ENCODE data around the gene NKD1.
"Not testable (repeated sequence)": the region's sequence is repeated elsewhere in the genome, so short reads cannot be mapped to it uniquely, and the experiment has no call there.

Gene NKD1

DNA sequence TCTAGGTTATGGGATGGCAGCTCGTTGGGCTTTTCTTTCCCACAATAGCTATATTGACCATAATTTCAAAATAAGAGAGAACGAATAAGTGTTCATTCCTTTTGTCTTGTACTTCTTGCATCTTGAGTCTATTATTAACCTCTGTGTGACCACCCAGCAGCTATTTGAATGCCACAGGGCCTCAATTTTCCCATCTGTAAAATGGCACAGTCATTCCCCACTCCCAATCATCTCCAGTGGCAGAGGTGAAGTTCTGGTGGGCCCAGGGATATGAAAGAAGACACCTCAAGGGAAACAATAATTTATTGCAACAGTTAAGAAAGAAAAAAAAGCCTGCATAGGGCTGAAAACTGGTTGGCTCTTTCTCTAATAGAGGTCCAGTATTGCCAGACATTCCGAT, 28.6 kb upstream of the NKD1 start:
- no peak for DNase-seq (ENCODE audit: low read depth in 2 of 3, low spot score in 2 of 3)

DNA sequence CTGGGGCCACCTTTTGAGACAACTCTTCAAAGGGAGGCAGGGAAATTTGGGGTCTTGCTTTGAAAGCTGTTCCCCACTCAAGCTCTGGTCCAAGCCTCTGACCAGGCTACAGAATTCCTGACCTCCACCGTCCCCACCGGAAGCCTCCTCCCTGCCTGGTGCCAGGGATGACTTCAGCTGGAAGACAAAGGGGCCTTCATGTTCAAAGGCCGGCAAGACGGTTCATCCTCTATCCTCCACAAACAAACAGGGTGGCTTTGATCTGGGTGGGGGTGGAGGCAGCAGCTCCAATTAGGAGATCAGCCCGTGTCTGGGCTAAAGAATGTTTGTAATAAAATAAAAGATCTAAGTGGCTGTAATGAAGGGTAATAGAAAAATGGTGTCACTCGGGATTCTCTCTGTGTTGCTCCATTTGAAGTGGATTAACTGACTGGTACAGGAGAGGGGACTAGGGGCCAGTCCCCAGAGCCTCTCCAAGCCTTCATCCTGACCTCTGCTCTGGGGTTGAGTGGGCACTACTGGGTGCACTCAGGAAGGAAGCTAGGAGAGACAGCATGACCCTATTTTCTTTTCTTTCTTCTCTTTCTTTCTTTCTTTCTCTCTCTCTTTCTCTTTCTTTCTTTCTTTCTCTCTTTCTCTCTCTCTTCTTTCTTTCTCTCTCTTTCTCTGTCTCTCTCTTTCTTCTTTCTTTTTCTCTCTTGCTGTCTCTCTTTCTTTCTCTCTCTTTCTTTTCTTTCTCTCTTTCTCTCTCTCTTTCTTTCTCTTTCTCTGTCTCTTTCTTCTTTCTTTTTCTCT, 27.5 kb upstream of the NKD1 start:
- no peak for DNase-seq (ENCODE audit: low read depth in 2 of 3, low spot score in 2 of 3)

DNA sequence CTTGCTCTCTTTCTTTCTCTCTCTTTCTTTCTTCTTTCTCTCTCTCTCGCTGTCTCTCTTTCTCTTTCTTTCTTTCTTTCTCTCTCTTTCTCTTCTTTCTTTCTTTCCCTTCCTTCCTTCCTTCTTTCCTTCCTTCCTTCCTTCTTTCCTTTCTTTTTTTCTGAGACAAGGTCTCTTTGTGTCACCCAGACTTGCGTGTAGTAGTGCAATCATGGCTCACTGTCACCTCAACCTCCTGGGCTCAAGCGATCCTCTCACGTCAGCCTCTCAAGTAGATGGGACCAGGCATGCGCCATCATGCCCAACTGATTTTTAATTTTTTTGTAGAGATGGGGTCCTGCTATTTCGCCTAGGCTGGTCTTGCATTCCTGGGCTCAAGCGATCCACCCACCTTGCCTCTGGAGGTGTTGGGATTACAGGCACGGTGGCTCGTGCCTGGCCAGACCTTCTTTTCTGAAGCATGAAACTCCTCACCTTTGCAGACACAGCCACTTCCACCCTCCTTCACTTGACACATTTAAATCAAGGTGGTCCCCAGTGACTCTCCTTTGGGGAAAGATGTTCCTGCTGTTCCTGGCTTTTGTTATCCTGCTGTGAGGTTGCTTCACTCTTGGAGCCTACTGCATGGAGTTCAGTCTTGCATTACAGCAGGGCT, 26.8 kb upstream of the NKD1 start:
- DNase-seq (ENCODE audit: low read depth in 2 of 3, low spot score in 2 of 3): no peak

DNA sequence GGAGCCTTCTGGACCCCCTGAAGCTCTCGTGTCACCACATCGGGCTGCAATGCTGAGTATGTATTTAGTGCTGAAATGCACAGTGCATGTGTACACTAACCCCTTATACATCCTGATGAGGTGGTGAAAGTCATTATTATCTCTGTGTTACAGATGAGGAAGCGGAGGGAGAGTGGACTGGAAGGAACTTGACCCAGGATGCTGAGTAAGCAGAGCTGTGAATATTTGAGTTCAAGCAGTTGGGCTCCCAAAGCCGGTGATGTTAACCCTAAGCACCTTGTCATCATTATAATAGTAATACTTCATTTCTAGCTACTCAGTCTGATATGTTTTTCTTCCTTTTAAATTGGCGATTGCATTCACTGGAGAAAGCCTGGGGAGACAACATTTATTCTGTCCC, 25.9 kb upstream of the NKD1 start:
- no peak for DNase-seq (ENCODE audit: low read depth in 2 of 3, low spot score in 2 of 3)

DNA sequence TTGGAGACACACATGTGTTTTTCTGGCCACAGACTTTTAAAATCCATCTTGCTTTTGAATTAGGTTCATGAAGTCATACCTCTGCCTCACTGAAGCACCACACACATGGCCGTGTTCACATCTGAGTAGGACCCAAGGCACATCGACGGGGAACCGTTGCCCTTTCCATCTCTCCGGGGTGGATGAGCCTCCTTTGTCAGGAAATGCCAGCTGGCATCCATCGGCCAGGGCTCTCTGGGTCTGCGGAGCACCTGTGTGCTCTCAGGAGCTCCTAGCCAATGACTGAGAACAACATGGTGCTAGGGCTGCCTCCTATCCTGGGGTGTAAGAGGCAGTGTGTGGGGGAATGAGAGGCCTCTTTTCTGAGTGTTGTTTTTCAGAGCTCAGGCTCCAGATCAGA, 24.5 kb upstream of the NKD1 start:
- no peak for DNase-seq (ENCODE audit: low read depth in 2 of 3, low spot score in 2 of 3)

DNA sequence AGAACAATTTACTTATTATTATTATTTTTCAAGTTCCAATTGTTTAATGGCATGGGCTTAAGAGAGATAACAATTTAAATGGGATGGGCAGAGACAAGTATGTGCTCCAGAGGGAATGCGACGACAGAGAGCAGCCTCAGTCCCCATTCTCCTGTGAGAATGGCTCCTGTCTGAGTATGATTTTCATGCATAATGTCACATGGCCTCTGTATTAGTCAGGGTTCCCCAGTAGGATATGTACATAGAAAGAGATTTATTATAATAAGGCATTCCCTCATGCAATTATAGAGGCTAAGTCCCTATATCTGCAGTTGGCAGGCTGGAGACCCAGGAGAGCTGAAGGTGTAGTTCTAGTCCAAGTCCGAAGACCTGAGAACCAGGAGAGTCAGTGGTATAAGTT, 22.9 kb upstream of the NKD1 start:
- no peak for DNase-seq (ENCODE audit: low read depth in 2 of 3, low spot score in 2 of 3)

DNA sequence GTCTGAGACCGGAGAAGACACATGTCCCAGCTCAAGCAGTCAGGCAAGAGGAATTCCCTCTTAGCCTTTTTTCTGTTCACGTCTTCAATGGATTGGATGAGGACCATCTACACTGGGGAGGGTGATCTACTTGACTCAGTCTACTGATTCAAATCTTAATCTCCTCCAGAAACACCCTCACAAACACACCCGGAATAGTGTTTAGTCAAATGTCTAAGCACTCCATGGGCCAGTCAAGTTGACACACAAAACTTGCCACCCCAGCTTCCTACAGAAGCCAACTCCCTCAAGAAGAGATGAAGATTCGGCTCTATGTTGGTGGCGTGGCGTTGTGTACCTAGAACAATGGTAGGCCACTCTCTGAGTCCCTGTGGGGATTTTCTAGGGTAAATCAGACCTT, 22.5 kb upstream of the NKD1 start:
- DNase-seq (ENCODE audit: low read depth in 2 of 3, low spot score in 2 of 3): no peak

DNA sequence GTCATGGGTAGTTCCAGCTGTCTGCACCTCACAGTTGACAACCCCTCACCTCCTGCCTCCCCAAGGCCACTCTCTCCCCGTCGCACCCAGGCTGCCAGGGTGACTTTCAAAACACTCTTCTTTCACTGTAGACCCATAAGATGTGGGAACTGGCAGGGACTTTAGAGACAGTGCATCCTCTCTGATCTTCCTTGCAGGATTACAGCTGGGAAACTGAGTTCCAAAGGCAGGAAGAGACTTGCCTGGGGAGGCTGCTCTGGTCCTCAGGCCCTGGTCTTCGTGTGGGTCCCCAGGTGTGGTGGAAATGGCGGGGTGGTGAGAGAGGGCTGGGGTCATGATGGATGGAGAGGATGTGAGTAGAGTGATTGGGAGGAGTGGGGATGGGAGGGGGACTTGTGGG, 21.9 kb upstream of the NKD1 start:
- DNase-seq (ENCODE audit: low read depth in 2 of 3, low spot score in 2 of 3): no peak

DNA sequence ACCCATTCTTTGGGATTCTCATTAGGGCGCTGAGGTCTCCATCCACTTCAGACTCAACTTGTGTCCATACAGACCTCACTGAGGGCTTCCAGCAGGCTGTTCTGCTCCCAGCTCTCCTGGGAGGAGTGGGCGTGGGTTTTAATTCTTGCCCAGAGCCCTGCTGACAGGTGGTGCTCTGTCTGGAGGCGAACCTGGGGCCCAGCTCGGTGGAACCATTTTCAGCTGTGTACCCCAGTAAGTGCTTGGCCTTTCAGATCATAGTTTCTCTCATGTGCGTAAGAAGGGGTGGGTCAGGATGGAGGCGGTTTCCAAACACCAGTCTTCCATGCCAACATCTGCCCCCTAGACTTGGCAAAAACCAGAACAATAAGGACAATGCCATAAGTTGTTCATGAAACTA, 21.4 kb upstream of the NKD1 start:
- DNase-seq (ENCODE audit: low read depth in 2 of 3, low spot score in 2 of 3): no peak

DNA sequence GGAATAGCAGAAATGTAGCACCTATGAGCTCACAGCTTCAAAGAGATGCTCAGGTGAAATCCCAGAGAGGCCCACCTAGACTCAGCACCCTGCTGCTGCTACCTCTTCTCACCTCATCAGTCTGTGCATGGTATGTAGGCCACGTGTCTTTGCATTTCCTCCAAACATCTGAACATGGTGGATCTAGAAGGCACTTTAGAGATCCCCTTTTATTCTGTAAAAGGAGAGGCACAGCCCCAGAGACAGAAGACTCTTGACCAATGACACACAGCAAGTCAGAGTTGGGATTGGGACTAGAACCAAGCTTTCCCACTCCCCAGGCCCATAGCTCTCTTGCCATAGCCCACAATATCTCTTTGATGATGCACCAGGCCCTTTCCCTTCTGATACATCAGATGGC, 19.4 kb upstream of the NKD1 start:
- no peak for DNase-seq (ENCODE audit: low read depth in 2 of 3, low spot score in 2 of 3)

DNA sequence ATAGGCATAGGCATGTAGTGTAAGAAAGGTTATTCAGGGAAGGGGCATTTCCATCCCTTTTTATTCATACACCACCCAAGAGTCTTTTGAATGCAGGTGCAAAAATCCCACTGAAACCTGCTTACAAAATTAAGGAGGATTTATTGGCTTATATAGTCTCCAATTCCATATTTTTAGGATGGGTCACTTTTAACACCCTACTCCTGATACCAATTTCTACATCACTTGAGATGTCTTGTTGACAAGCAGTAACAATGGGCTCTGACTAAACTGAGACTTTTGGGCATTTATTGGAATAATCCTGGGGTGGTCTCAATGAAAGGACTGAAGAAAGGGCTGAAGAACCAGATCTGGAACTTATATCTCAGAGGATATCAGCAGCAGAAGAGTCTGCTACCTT, 18.9 kb upstream of the NKD1 start:
- DNase-seq (ENCODE audit: low read depth in 2 of 3, low spot score in 2 of 3): no peak

DNA sequence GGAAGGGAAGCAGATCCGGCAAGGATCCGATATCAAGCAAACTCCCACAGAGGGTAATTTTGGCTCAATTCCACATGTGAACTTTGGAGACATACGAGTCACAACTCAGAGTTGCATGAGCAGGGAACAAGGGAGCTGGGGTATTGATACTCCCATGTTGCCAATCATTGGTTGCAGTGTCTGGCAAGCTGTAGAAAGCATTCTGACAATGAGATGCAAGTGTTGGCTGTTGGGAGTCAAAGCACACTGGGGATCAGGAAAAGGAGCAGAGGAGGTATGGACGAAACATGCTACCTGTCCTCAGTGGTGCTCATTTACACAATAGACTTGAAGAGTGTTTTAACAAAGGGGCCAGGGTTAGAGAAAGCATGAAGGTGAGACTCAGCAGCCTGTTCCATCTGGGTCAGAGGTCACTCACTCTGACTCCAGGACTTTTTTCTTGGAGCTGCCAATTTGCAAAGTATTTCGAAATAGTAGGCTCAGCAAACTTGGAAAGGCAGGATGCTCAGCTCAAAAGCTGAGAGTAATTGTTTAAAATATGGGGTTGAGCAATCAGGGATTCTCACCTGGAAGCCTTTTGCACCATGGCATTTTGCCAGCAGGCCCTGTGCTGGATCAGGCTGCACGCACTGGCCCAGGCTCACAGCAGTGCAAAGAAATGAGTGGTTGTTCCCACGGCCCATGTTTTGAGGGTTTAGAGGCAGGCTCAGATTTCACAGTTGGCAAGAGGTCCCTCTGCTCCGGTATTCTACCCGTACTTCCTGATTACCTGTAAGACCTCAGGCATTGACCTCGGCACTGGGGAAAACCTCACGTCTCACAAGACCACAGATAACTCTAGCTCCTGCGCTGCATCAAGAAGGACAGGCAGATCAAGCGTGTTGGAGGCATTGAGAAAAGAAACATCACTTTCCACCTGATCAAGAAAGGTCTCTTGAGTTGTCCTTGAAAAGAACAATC, 17.6 kb upstream of the NKD1 start:
- no peak for DNase-seq (ENCODE audit: low read depth in 2 of 3, low spot score in 2 of 3)

DNA sequence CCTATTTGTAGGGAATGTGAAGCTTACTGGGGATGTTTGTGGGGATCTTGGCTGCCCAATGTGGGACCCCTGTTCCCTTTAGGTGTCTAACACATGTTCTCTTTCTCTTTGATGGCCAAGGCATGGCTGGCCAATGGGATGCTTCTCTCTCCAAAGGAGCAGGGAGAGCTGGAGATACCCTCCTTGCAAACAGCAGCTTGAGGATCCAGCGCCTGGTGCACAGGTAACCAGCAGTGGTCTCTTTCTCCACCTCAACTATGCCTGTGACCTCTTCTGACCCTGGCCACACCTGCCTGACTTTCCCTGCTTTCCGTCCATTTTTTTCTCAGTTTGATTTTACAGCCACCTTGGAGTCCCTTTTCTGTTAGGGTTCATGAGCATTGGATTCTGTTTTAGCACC, 16.8 kb upstream of the NKD1 start:
- DNase-seq (ENCODE audit: low read depth in 2 of 3, low spot score in 2 of 3): no peak

DNA sequence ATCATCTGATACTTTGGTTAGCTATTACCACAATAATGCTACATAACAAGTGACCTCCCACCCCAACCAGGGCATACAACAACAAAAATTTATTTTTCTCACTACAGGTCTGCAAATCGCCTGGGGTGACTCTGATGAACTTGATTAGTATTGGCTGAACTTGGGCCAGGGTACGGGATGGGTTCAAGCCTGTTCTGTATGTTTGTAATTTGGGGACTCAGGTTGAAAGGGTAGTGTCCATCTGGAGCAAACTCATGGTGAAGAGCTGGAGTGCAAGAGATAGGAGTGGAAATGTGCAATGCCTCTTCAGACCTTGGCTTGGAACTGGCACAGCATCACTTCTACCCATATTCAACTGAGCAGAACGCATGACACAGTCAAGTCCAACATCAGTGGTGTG, 16.3 kb upstream of the NKD1 start:
- no peak for DNase-seq (ENCODE audit: low read depth in 2 of 3, low spot score in 2 of 3)

DNA sequence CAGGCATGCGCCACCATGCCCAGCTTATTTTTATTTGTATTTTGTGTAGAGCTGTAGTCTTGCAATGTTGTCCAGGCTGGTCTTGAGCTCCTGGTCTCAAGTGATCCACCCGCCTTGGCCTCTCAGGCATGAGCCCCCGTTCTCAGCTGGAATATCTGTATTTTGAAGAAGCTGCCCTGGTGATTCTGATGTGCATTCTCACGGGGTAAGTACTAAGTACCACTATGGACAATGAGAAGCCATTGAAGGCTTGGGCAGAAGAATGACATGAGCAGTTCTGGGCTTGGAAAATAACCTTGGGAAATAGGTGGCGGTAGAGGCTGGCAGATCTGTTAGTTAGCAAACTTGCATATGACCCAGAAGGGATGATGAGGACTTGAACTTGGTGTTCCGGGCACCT, 15.6 kb upstream of the NKD1 start:
- no peak for DNase-seq (ENCODE audit: low read depth in 2 of 3, low spot score in 2 of 3)

DNA sequence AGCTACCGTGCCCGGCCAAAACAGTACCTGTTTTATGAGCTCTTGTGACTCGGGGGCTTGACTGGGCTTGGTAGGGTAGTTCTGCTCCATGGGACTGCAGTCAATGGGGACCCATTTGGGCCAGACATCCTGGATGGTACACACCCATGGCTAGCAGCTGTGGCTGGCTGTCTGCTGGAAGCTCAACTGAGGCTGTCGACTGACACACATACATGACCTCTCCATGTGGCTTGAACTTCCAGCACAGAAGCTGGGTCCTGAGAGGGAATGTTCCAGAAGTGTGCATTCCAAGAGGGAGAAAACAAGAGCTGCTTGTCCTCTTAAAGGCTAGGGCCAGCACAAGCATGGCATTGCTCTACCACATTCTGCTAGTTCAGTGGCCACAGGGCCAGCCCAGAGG, 14.9 kb upstream of the NKD1 start:
- DNase-seq (ENCODE audit: low read depth in 2 of 3, low spot score in 2 of 3): no peak

DNA sequence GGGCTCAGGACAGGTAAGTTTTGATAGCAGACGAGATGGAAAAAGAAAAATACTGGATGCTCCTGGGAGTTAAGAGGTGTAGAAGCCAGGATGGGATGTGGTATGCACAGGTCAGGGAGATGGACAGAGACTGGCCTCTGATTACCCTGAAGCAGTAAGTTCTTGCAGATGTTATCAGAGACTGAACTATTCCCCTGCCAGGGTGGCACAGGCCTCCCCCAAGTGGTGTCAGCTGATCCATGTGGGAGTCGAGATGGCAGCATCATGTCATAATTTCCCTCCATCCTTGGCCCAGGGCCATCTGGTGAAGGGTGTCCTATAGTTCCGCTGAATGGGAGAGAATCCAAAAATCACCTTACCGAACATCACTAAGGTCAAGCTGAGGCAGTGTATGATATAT, 14.1 kb upstream of the NKD1 start:
- no peak for DNase-seq (ENCODE audit: low read depth in 2 of 3, low spot score in 2 of 3)

DNA sequence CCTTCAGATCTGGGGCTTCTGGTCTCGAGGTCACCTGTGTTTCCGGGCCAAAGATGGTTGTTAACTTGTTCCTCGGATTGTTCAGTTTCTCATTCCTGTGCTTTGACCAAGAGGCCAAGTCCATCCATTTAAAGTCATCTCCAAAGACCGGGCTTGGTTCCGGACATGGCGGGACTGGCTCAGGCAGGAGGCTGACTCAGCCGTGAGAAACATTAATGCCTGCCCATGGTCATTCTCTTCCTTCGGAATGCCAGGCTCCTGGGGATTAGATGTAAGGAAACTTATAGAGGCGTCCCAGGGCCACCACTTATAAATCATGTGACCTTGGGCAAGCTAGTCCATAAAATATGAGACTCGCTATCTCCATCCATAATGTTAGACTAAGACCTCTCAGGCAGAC, 13.6 kb upstream of the NKD1 start:
- no peak for DNase-seq (ENCODE audit: low read depth in 2 of 3, low spot score in 2 of 3)

DNA sequence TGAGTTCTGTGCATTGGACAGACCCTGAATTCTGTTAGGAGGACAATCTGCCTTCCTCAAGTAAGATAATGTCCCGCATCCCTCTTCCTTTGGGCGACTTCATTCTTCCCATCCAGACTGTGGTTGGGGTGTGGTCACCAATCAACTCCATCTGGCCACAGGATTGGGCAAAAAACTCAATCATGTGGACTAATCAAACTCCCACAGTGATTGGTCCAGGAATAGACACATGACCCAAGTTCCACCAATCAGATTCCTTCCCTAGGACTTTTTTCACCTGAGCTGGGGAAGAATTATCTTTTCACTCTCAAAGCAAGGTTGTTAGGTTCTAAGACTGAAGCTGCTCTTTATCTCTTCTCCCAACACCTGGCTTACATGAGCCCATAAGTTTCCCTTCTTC, 13.2 kb upstream of the NKD1 start:
- no peak for DNase-seq (ENCODE audit: low read depth in 2 of 3, low spot score in 2 of 3)

DNA sequence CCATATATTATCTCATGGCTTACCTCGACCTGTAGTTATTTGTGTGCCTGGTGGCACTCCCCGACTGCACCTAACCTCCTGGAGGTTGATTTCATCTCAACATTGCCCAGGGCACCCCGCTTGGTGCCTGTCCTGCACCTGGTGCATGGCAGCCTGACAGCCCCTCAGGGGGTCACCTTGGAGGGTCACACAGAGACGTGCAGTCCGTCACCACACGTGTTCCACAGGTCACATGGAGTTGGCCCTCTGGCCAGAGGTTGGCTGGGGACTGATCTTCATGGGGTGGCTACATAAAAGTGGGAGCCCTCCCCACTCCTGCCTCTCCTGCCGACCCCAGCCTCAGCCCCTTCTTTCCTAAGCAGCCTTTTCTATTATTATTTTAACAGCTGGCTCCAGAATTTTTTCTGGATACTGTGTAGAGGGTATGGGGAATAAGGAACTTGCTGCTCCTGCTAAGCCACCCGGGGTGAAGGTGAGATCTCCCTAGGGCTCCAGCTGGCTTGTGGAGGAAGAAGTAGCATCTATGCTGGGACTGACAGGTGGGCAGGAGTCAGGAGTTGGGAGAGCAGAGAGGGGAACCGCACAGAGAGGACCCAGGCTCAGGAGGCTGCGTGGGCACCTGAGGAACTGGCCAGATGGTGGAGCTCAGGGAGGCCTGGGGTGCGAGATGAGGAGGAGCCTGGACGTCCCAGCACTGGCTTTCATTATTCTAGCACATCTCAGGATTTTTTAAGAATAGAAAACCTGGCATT, 12.5 kb upstream of the NKD1 start:
- DNase-seq (ENCODE audit: low read depth in 2 of 3, low spot score in 2 of 3): no peak

DNA sequence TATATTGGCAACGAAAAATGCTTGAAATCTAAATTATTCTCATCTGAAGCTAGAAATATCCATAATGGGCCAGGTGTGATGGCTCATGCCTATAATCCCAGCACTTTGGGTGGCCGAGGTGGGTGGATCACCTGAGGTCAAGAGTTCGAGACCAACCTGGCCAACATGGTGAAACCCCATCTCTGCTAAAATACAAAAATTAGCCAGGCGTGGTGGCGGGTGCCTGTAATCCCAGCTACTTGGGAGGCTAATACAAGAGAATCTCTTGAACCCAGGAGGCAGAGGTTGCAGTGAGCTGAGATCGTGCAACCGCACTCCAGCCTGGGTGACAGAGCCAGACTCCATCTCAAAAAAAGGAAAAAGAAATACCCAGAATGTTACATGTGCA, 11.9 kb upstream of the NKD1 start:
- not testable (repeated sequence) for DNase-seq (ENCODE audit: low read depth in 2 of 3, low spot score in 2 of 3)
